H9 (cell line): ENCODE data around the gene ADGRA1. TPM values are rescaled to one million over a fixed set of nuclear protein-coding genes. Genes with fewer than 3 reads are reported as not detected.

Experiments
- DNase-seq: peaks from one replicate; pipeline ENCODE4 v3.0.0-alpha.2; 2017
- H2AFZ ChIP-seq: one replicate; pipeline ENCODE4 v1.6.1; 2013; ENCODE audit warnings: mild to moderate bottlenecking, low read length, control low read depth, moderate library complexity
- H2AK5ac ChIP-seq: 2 replicates; pipeline ENCODE4 v1.6.1; 2013; ENCODE audit warnings: low read length, control low read depth, mixed read lengths; ENCODE audit not compliant: insufficient read length
- H2BK120ac ChIP-seq: one replicate; pipeline ENCODE4 v1.6.1; 2013; ENCODE audit warnings: low read depth, mild to moderate bottlenecking, low read length, control low read depth, inconsistent platforms; ENCODE audit not compliant: poor library complexity, severe bottlenecking
- H2BK12ac ChIP-seq: 2 replicates; pipeline ENCODE4 v1.6.1; 2013; ENCODE audit warnings: low read length, control low read depth, mixed read lengths, low read depth; ENCODE audit not compliant: insufficient read length
- H2BK15ac ChIP-seq: 2 replicates; pipeline ENCODE4 v1.6.1; 2013; ENCODE audit warnings: low read depth, low read length, control low read depth
- H2BK20ac ChIP-seq: one replicate; pipeline ENCODE4 v1.6.1; 2013; ENCODE audit warnings: low read depth, mild to moderate bottlenecking, low read length, control low read depth, inconsistent platforms; ENCODE audit not compliant: poor library complexity, severe bottlenecking
- H2BK5ac ChIP-seq: 2 replicates; pipeline ENCODE4 v1.6.1; 2013; ENCODE audit warnings: low read length, control low read depth, mixed read lengths; ENCODE audit not compliant: insufficient read length
- H3K14ac ChIP-seq: 2 replicates; pipeline ENCODE4 v1.6.1; 2013; ENCODE audit warnings: low read length, control low read depth; ENCODE audit not compliant: insufficient read depth
- H3K18ac ChIP-seq: 2 replicates; pipeline ENCODE4 v1.6.1; 2013; ENCODE audit warnings: low read depth, mild to moderate bottlenecking, mixed read lengths, low read length, control low read depth; ENCODE audit not compliant: insufficient read length
- H3K23ac ChIP-seq: 2 replicates; pipeline ENCODE4 v1.6.1; 2013; ENCODE audit warnings: low read length, control low read depth, mixed read lengths, low read depth; ENCODE audit not compliant: insufficient read length
- H3K23me2 ChIP-seq: 2 replicates; pipeline ENCODE4 v1.6.1; 2013; ENCODE audit warnings: low read depth, mild to moderate bottlenecking, mixed read lengths, low read length, control low read depth; ENCODE audit not compliant: insufficient read length, poor library complexity, severe bottlenecking
- H3K27ac ChIP-seq: 2 replicates; pipeline ENCODE4 v1.5.1; 2013; ENCODE audit warnings: low read length, control low read depth, mixed read lengths, low read depth; ENCODE audit not compliant: insufficient read length
- H3K27me3 ChIP-seq: 2 replicates; pipeline ENCODE4 v1.6.1; 2013; ENCODE audit warnings: low read length, control low read depth, inconsistent platforms; ENCODE audit not compliant: insufficient read depth
- H3K4ac ChIP-seq: 2 replicates; pipeline ENCODE4 v1.6.1; 2013; ENCODE audit warnings: low read depth, mild to moderate bottlenecking, control low read depth, inconsistent platforms, low read length, moderate library complexity
- H3K4me1 ChIP-seq: 2 replicates; pipeline ENCODE4 v1.6.1; 2013; ENCODE audit warnings: low read length, control low read depth, inconsistent platforms; ENCODE audit not compliant: insufficient read depth
- H3K4me2 ChIP-seq: 2 replicates; pipeline ENCODE4 v1.6.1; 2013; ENCODE audit warnings: low read length, control low read depth, mixed read lengths; ENCODE audit not compliant: insufficient read length, insufficient read depth
- H3K56ac ChIP-seq: 2 replicates; pipeline ENCODE4 v1.6.1; 2013; ENCODE audit warnings: low read depth, mild to moderate bottlenecking, mixed read lengths, low read length, control low read depth; ENCODE audit not compliant: insufficient read length
- H3K79me1 ChIP-seq: 2 replicates; pipeline ENCODE4 v1.6.1; 2013; ENCODE audit warnings: low read depth, mild to moderate bottlenecking, moderate library complexity, low read length, control low read depth, inconsistent platforms; ENCODE audit not compliant: insufficient read depth, poor library complexity, severe bottlenecking
- H3K79me2 ChIP-seq: 2 replicates; pipeline ENCODE4 v1.6.1; 2013; ENCODE audit warnings: low read length, control low read depth, inconsistent platforms; ENCODE audit not compliant: insufficient read depth
- H3K9ac ChIP-seq: 2 replicates; pipeline ENCODE4 v1.6.1; 2013; ENCODE audit warnings: low read length, control low read depth, mixed read lengths; ENCODE audit not compliant: insufficient read length; ENCODE audit errors: extremely low read depth
- H3K9me3 ChIP-seq: one replicate; pipeline ENCODE4 v1.6.1; 2013; ENCODE audit warnings: low read depth, low read length, inconsistent platforms; ENCODE audit not compliant: control insufficient read depth
- H3T11ph ChIP-seq: one replicate; pipeline ENCODE4 v1.6.1; 2013; ENCODE audit warnings: mild to moderate bottlenecking, low read length, control low read depth, inconsistent platforms
- H4K20me1 ChIP-seq: one replicate; pipeline ENCODE4 v1.6.1; 2013; ENCODE audit not compliant: control insufficient read depth, insufficient read length, insufficient read depth
- H4K5ac ChIP-seq: 2 replicates; pipeline ENCODE4 v1.6.1; 2013; ENCODE audit warnings: low read depth, mild to moderate bottlenecking, mixed read lengths, low read length, control low read depth; ENCODE audit not compliant: insufficient read length
- H4K8ac ChIP-seq: replicated peaks from 2 replicates; pipeline ENCODE4 v1.6.1; 2013; ENCODE audit warnings: low read length, control low read depth, mixed read lengths, low read depth; ENCODE audit not compliant: insufficient read length
- H4K91ac ChIP-seq: 2 replicates; pipeline ENCODE4 v1.6.1; 2013; ENCODE audit warnings: low read depth, mild to moderate bottlenecking, moderate library complexity, mixed read lengths, low read length, control low read depth; ENCODE audit not compliant: insufficient read length
- H3K27ac Mint-ChIP-seq, 3 experiments: 2 replicates in 2 of 3; 3 replicates in 1 of 3; pipeline ENCODE4 v1.8.0; 2020 to 2021; ENCODE audit warnings: mixed read lengths in 3 of 3, mild to moderate bottlenecking in 1 of 3, moderate library complexity in 1 of 3
- H3K27me3 Mint-ChIP-seq: 2 replicates; pipeline ENCODE4 v1.8.0; 2021; ENCODE audit warnings: low read depth, mild to moderate bottlenecking, moderate library complexity, mixed read lengths
- H3K36me3 Mint-ChIP-seq, 3 experiments: 2 replicates in 2 of 3; 3 replicates in 1 of 3; pipeline ENCODE4 v1.8.0; 2020 to 2021; ENCODE audit warnings: low read depth in 3 of 3, mixed read lengths in 3 of 3; ENCODE audit not compliant: insufficient read depth in 1 of 3
- H3K4me1 Mint-ChIP-seq, 2 experiments: 2 replicates each; pipeline ENCODE4 v1.8.0; 2020; ENCODE audit warnings: mixed read lengths in 2 of 2
- H3K4me3 Mint-ChIP-seq, 2 experiments: 2 replicates in 1 of 2; 3 replicates in 1 of 2; pipeline ENCODE4 v1.8.0; 2020 to 2021; ENCODE audit warnings: mild to moderate bottlenecking in 2 of 2, mixed read lengths in 2 of 2, moderate library complexity in 1 of 2
- H3K9me3 Mint-ChIP-seq, 2 experiments: 2 replicates in 1 of 2; 3 replicates in 1 of 2; pipeline ENCODE4 v1.8.0; 2020; ENCODE audit warnings: mild to moderate bottlenecking in 2 of 2, mixed read lengths in 2 of 2, moderate library complexity in 1 of 2
- CTCF ChIP-seq: fragments of 200-600 bp; sonication (generic); conservative IDR thresholded peaks from 3 replicates; pipeline ENCODE4 v1.8.0; 2021; ENCODE audit warnings: antibody characterized with exemption, mild to moderate bottlenecking
- WGBS: extraction: QIAGEN DNeasy Blood & Tissue Kit; methylation state at CpG from one replicate; pipeline ENCODE4 v1.1.7; 2013; ENCODE audit warnings: missing lambda C conversion rate, low lambda C conversion rate, mixed read lengths; ENCODE audit not compliant: insufficient read length; ENCODE audit errors: extremely low coverage; 5-methylcytosine and 5-hydroxymethylcytosine counted together
- total RNA-seq: library from RNA; stranded (reverse); gene quantifications from 2 replicates; pipeline ENCODE4 v1.2.1, GENCODE V29; 2021

Gene ADGRA1
- total RNA-seq, 1 experiment from 2014 or later, result 0.11 TPM

GRCh38 chr10:133164816-133165555 lies 77.3 kb downstream of the ADGRA1 start:
- H3K79me2 ChIP-seq, result no peaks in the 10 kb centered on the region
- Mint-ChIP-seq H3K27me3 (no peaks in the 10 kb centered on the region), H3K4me1 (peaks cover 18% of the 10 kb centered on the region in 2 experiments), H3K36me3 (peaks cover 18 to 36% (median 31%) of the 10 kb centered on the region in 3 experiments; a peak in 6 of 7 replicates), H3K27ac (peak overlapping the region in 1 of 3 experiments; percentile 55; a peak in 1 of 7 replicates), H3K4me3 (no peak overlapping the region), H3K9me3 (no peaks in the 10 kb centered on the region)
- H4K8ac ChIP-seq, result no peak overlapping the region
- no peak overlapping the region for H2BK120ac ChIP-seq
- H3K4me1 ChIP-seq, result no peaks in the 10 kb centered on the region
- H3K4ac ChIP-seq, result no peak overlapping the region
- H4K20me1 ChIP-seq, result peaks cover 4% of the 10 kb centered on the region
- no CpG with 5 or more reads among the region's 26 CpGs for WGBS
- no peak overlapping the region for H2BK5ac ChIP-seq
- H4K91ac ChIP-seq, result no peak overlapping the region
- H3K9ac ChIP-seq, result no peak overlapping the region
- H2BK12ac ChIP-seq, result no peak overlapping the region
- H2AK5ac ChIP-seq, result no peak overlapping the region
- no peaks in the 10 kb centered on the region for H3K9me3 ChIP-seq
- no peak overlapping the region for H3T11ph ChIP-seq
- H3K4me2 ChIP-seq, result no peak overlapping the region
- H3K23ac ChIP-seq, result no peak overlapping the region
- no peak overlapping the region for H3K27ac ChIP-seq
- H2BK15ac ChIP-seq, result no peak overlapping the region
- no peak for DNase-seq
- H3K79me1 ChIP-seq, result no peaks in the 10 kb centered on the region
- H3K14ac ChIP-seq, result no peak overlapping the region
- no peak overlapping the region for H4K5ac ChIP-seq
- H2BK20ac ChIP-seq, result no peak overlapping the region
- H3K23me2 ChIP-seq, result peaks cover 10% of the 10 kb centered on the region
- H3K56ac ChIP-seq, result no peak overlapping the region
- no peak for TF ChIP-seq CTCF
- no peak overlapping the region for H2AFZ ChIP-seq
- H3K27me3 ChIP-seq, result no peaks in the 10 kb centered on the region
- no peak overlapping the region for H3K18ac ChIP-seq
